Activated CD4-positive, alpha-beta memory T cell treated with anti-CD3 and anti-CD28 coated beads for 36 hours (primary cell): ENCODE results near the gene AREL1. TPM values are rescaled to one million over a fixed set of nuclear protein-coding genes. Genes with fewer than 3 reads are reported as not detected.

Experiments
- CTCF ChIA-PET: fragments of 350-600 bp; sonication (Branson Sonifier 250); formaldehyde crosslinking; loops from one replicate; lab custom pipeline; 2021; ENCODE audit warnings: antibody characterized with exemption, inconsistent platforms; lab: Charles Lee
- POLR2A ChIA-PET: fragments of 350-600 bp; sonication (Branson Sonifier 250); formaldehyde crosslinking; loops from one replicate; lab custom pipeline; 2021; ENCODE audit warnings: antibody characterized with exemption; lab: Charles Lee
- DNase-seq: peaks from one replicate; pipeline ENCODE4 v3.0.0-alpha.2; 2020
- H3K27ac Mint-ChIP-seq: one replicate; pipeline ENCODE4 v1.8.0; 2021; ENCODE audit warnings: mixed read lengths
- H3K27me3 Mint-ChIP-seq: one replicate; pipeline ENCODE4 v1.8.0; 2021; ENCODE audit warnings: mixed read lengths
- H3K36me3 Mint-ChIP-seq: one replicate; pipeline ENCODE4 v1.8.0; 2021; ENCODE audit warnings: mixed read lengths
- H3K4me1 Mint-ChIP-seq: one replicate; pipeline ENCODE4 v1.8.0; 2021; ENCODE audit warnings: low read depth, mixed read lengths
- H3K4me3 Mint-ChIP-seq: one replicate; pipeline ENCODE4 v1.8.0; 2021; ENCODE audit warnings: mild to moderate bottlenecking, mixed read lengths
- H3K9me3 Mint-ChIP-seq: one replicate; pipeline ENCODE4 v1.8.0; 2021; ENCODE audit warnings: mixed read lengths
- intact Hi-C: fragments of 100-400 bp; cut with micrococcal nuclease; formaldehyde crosslinking; loops from one replicate; pipeline ENCODE4 v1.15.1; 2023
- total RNA-seq, 2 experiments: library from RNA; stranded (reverse); gene quantifications; one replicate each; pipeline ENCODE4 v1.2.3, GENCODE V29; 2021

AREL1 gene
- total RNA-seq, 2 experiments from 2014 or later = 31.9 to 34.6 TPM

- intact Hi-C loops = no loop called here
- Mint-ChIP-seq H3K9me3 (no peaks in the 10 kb centered on the region), H3K4me1 (no peaks in the 10 kb centered on the region), H3K27me3 (peaks cover 2% of the 10 kb centered on the region), H3K27ac (no peak overlapping the region), H3K36me3 (no peaks in the 10 kb centered on the region), H3K4me3 (no peak overlapping the region)
- ChIA-PET CTCF (interaction anchor here (1.0 kb wide), 1 partner anchor 37 kb away, joined by 3 read pairs; no protein-coding TSS in a partner anchor), POLR2A (no interaction called here)
- DNase-seq = no peak
Observed at GRCh38 chr14:74645756-74646470, 67.0 kb downstream of the AREL1 start.

GRCh38 chr14:74645244-74645643 lies 67.6 kb downstream of the AREL1 start:
- H3K27me3 Mint-ChIP-seq = peaks cover 7% of the 10 kb centered on the region
- no peak for DNase-seq
- no peak overlapping the region for H3K27ac Mint-ChIP-seq
- intact Hi-C loops = no loop called here
- CTCF ChIA-PET = interaction anchor here (0.5 to 1.0 kb wide), 3 partner anchors 27 to 247 kb away, joined by 3 read pairs; no protein-coding TSS in a partner anchor
- H3K4me1 Mint-ChIP-seq = no peaks in the 10 kb centered on the region
- H3K36me3 Mint-ChIP-seq = no peaks in the 10 kb centered on the region
- no peak overlapping the region for H3K4me3 Mint-ChIP-seq
- H3K9me3 Mint-ChIP-seq = no peaks in the 10 kb centered on the region
- POLR2A ChIA-PET = no interaction called here

- POLR2A ChIA-PET = no interaction called here
- H3K4me3 Mint-ChIP-seq = no peak overlapping the region
- H3K4me1 Mint-ChIP-seq = no peaks in the 10 kb centered on the region
Observed at GRCh38 chr14:74641601-74642391, 71.1 kb downstream of the AREL1 start.

GRCh38 chr14:74638966-74639365 lies 73.9 kb downstream of the AREL1 start:
- peaks cover 10% of the 10 kb centered on the region for H3K27me3 Mint-ChIP-seq
- DNase-seq = no peak
- ChIA-PET POLR2A (no interaction called here), CTCF (interaction anchor here (1.0 to 2.1 kb wide), 2 partner anchors 21 to 27 kb away, joined by 3 to 10 read pairs; partner anchors contain the start of gene LTBP2)
- no peak overlapping the region for H3K27ac Mint-ChIP-seq
- intact Hi-C loops = no loop called here
- no peaks in the 10 kb centered on the region for H3K4me1 Mint-ChIP-seq
- no peaks in the 10 kb centered on the region for H3K36me3 Mint-ChIP-seq
- H3K9me3 Mint-ChIP-seq = no peaks in the 10 kb centered on the region
- no peak overlapping the region for H3K4me3 Mint-ChIP-seq

More at GRCh38 chr14:74641601-74642391, 71.1 kb downstream of the AREL1 start:
- Mint-ChIP-seq H3K9me3 (no peaks in the 10 kb centered on the region), H3K27me3 (peaks cover 13% of the 10 kb centered on the region), H3K36me3 (no peaks in the 10 kb centered on the region), H3K27ac (no peak overlapping the region)
- no peak for DNase-seq
- intact Hi-C loops = no loop called here
- CTCF ChIA-PET = interaction anchor here (1.5 kb wide), 1 partner anchor 30 kb away, joined by 6 read pairs; the partner anchor contains the start of gene LTBP2

GRCh38 chr14:74638066-74638465 lies 74.8 kb downstream of the AREL1 start:
- no peaks in the 10 kb centered on the region for H3K4me1 Mint-ChIP-seq
- no peaks in the 10 kb centered on the region for H3K9me3 Mint-ChIP-seq
- no peak overlapping the region for H3K4me3 Mint-ChIP-seq
- ChIA-PET CTCF (interaction anchor here (0.6 to 2.1 kb wide), 3 partner anchors 20 to 179 kb away, joined by 3 to 10 read pairs (median 3); partner anchors contain the start of gene LTBP2), POLR2A (no interaction called here)
- peaks cover 10% of the 10 kb centered on the region for H3K27me3 Mint-ChIP-seq
- no peaks in the 10 kb centered on the region for H3K36me3 Mint-ChIP-seq
- intact Hi-C loops = no loop called here
- DNase-seq = no peak
- H3K27ac Mint-ChIP-seq = no peak overlapping the region

- Mint-ChIP-seq H3K9me3 (no peaks in the 10 kb centered on the region), H3K27me3 (peaks cover 10% of the 10 kb centered on the region), H3K36me3 (no peaks in the 10 kb centered on the region), H3K27ac (no peak overlapping the region), H3K4me1 (no peaks in the 10 kb centered on the region), H3K4me3 (no peak overlapping the region)
- intact Hi-C loops = no loop called here
- CTCF ChIA-PET = interaction anchor here (1.9 kb wide), 1 partner anchor 24 kb away, joined by 8 read pairs; no protein-coding TSS in a partner anchor
- no peak for DNase-seq
- POLR2A ChIA-PET = no interaction called here
Observed at GRCh38 chr14:74637178-74637550, 75.7 kb downstream of the AREL1 start.

GRCh38 chr14:74636424-74637177 lies 76.3 kb downstream of the AREL1 start:
- peaks cover 10% of the 10 kb centered on the region for H3K27me3 Mint-ChIP-seq
- H3K27ac Mint-ChIP-seq = no peak overlapping the region
- DNase-seq = no peak
- no peaks in the 10 kb centered on the region for H3K36me3 Mint-ChIP-seq
- H3K4me1 Mint-ChIP-seq = no peaks in the 10 kb centered on the region
- H3K4me3 Mint-ChIP-seq = no peak overlapping the region
- ChIA-PET CTCF (interaction anchor here (1.9 kb wide), 1 partner anchor 24 kb away, joined by 8 read pairs; no protein-coding TSS in a partner anchor), POLR2A (no interaction called here)
- intact Hi-C loops = no loop called here
- no peaks in the 10 kb centered on the region for H3K9me3 Mint-ChIP-seq

GRCh38 chr14:74635847-74636246 lies 77.0 kb downstream of the AREL1 start:
- H3K36me3 Mint-ChIP-seq = no peaks in the 10 kb centered on the region
- intact Hi-C loops = no loop called here

GRCh38 chr14:74634964-74635363 lies 77.9 kb downstream of the AREL1 start:
- ChIA-PET CTCF (interaction anchor here (0.5 to 1.2 kb wide), 2 partner anchors 17 to 612 kb away, joined by 3 read pairs; no protein-coding TSS in a partner anchor), POLR2A (no interaction called here)
- DNase-seq = no peak
- Mint-ChIP-seq H3K27me3 (peaks cover 3% of the 10 kb centered on the region), H3K27ac (no peak overlapping the region), H3K4me1 (no peaks in the 10 kb centered on the region), H3K4me3 (no peak overlapping the region), H3K36me3 (no peaks in the 10 kb centered on the region), H3K9me3 (no peaks in the 10 kb centered on the region)
- intact Hi-C loops = no loop called here

More at GRCh38 chr14:74635847-74636246, 77.0 kb downstream of the AREL1 start:
- H3K4me1 Mint-ChIP-seq = no peaks in the 10 kb centered on the region
- no peak overlapping the region for H3K4me3 Mint-ChIP-seq
- no peak for DNase-seq
- CTCF ChIA-PET = interaction anchor here (1.9 kb wide), 1 partner anchor 23 kb away, joined by 8 read pairs; no protein-coding TSS in a partner anchor
- H3K27ac Mint-ChIP-seq = no peak overlapping the region
- H3K9me3 Mint-ChIP-seq = no peaks in the 10 kb centered on the region
- POLR2A ChIA-PET = no interaction called here
- H3K27me3 Mint-ChIP-seq = peaks cover 10% of the 10 kb centered on the region

- intact Hi-C loops = no loop called here
- H3K27me3 Mint-ChIP-seq = peaks cover 3% of the 10 kb centered on the region
- H3K4me1 Mint-ChIP-seq = no peaks in the 10 kb centered on the region
- no peak overlapping the region for H3K4me3 Mint-ChIP-seq
- ChIA-PET POLR2A (no interaction called here), CTCF (interaction anchor here (0.5 to 1.2 kb wide), 2 partner anchors 16 to 613 kb away, joined by 3 read pairs; no protein-coding TSS in a partner anchor)
- no peak for DNase-seq
- H3K27ac Mint-ChIP-seq = no peak overlapping the region
- no peaks in the 10 kb centered on the region for H3K9me3 Mint-ChIP-seq
- no peaks in the 10 kb centered on the region for H3K36me3 Mint-ChIP-seq
Observed at GRCh38 chr14:74634481-74634880, 78.4 kb downstream of the AREL1 start.

GRCh38 chr14:74630881-74631690 lies 81.8 kb downstream of the AREL1 start:
- Mint-ChIP-seq H3K4me3 (no peak overlapping the region), H3K27me3 (no peaks in the 10 kb centered on the region), H3K9me3 (no peaks in the 10 kb centered on the region), H3K27ac (no peak overlapping the region), H3K36me3 (no peaks in the 10 kb centered on the region), H3K4me1 (no peaks in the 10 kb centered on the region)
- ChIA-PET POLR2A (no interaction called here), CTCF (interaction anchor here (0.9 kb wide), 1 partner anchor 19 kb away, joined by 3 read pairs; the partner anchor contains the start of gene LTBP2)
- DNase-seq = no peak
- intact Hi-C loops = no loop called here
